Stomach (tissue), 9 donors: ENCODE measurements around the gene COL27A1. TPM values are rescaled to one million over a fixed set of nuclear protein-coding genes. Genes with fewer than 3 reads are reported as not detected.

Source experiments
- DNase-seq, 2 donors: peaks; one replicate each; pipeline versions ENCODE4 v3.0.0 to v3.0.0-alpha.2; 2013 to 2019
- H3K27ac ChIP-seq, 5 donors: fragments of 200-600 bp in 4 of 5; sonication (generic) in 4 of 5; one replicate each; pipeline ENCODE4 v1.5.1; 2013 to 2019; ENCODE audit warnings: mild to moderate bottlenecking in 1 of 5, moderate library complexity in 1 of 5
- H3K27me3 ChIP-seq, 3 donors: fragments of 200-600 bp; sonication (generic); one replicate each; pipeline ENCODE4 v1.5.1; 2017 to 2019; ENCODE audit warnings: mixed run types in 1 of 3
- H3K36me3 ChIP-seq, 4 donors: fragments of 200-600 bp; sonication (generic); 1 replicate in 3 of 4; 2 replicates in 1 of 4; pipeline ENCODE4 v1.5.1; 2016 to 2019
- H3K4me1 ChIP-seq, 4 donors: fragments of 200-600 bp; sonication (generic); one replicate each; pipeline ENCODE4 v1.5.1; 2016 to 2019
- H3K4me3 ChIP-seq, 4 donors: fragments of 200-600 bp; sonication (generic) in 3 of 4; one replicate each; pipeline ENCODE4 v1.5.1; 2016 to 2019; ENCODE audit warnings: mild to moderate bottlenecking in 1 of 4
- H3K9me3 ChIP-seq, 4 donors: fragments of 200-600 bp; sonication (generic); one replicate each; pipeline ENCODE4 v1.5.1; 2016 to 2019
- EP300 ChIP-seq: sonication (generic); formaldehyde crosslinking; IDR thresholded peaks from one replicate; pipeline ENCODE4 v1.6.1; 2017; ENCODE audit warnings: antibody characterized with exemption
- POLR2A ChIP-seq, 4 donors: fragments of 450-650 bp; IDR thresholded peaks; one replicate each; pipeline ENCODE4 v1.6.1; 2016; ENCODE audit warnings: antibody characterized with exemption in 4 of 4, control low read depth in 2 of 4, mild to moderate bottlenecking in 1 of 4, moderate library complexity in 1 of 4
- POLR2AphosphoS5 ChIP-seq, 3 donors: sonication (generic); formaldehyde crosslinking; IDR thresholded peaks; one replicate each; pipeline ENCODE4 v1.6.1; 2016; ENCODE audit warnings: antibody characterized with exemption in 3 of 3
- WGBS, 5 donors: extraction: QIAGEN DNeasy Blood & Tissue Kit in 3 of 5; methylation state at CpG; one replicate each; pipeline versions ENCODE4 v1.1.5 to v1.1.7; 2013 to 2018; 5-methylcytosine and 5-hydroxymethylcytosine counted together
- intact Hi-C: fragments of 100-400 bp; cut with DNase I; formaldehyde crosslinking; loops from one replicate; pipeline ENCODE4 v1.15.1; 2023; ENCODE audit warnings: low total_unique reads
- polyA plus RNA-seq, 3 donors: library from polyadenylated mRNA; stranded (reverse); fragments of 200-250 nt; gene quantifications; one replicate each; pipeline ENCODE4 v1.2.3, GENCODE V29; 2013
- total RNA-seq, 5 donors: library from RNA; depleted of rRNA; stranded (reverse); fragments of >200 nt; gene quantifications; one replicate each; pipeline versions ENCODE4 v1.1.0 to v1.2.3, GENCODE V29; 2014 to 2016
- TF ChIP-seq, protein P1 (sequence below), 7 experiments: fragments of 450-650 bp in 4 of 7; fragments of 200-600 bp in 3 of 7; sonication (generic) in 3 of 7; IDR thresholded peaks; one replicate each; pipeline ENCODE4 v1.5.1; 2016 to 2019; ENCODE audit warnings: antibody characterized with exemption in 7 of 7, control low read depth in 2 of 7, mild to moderate bottlenecking in 1 of 7
- donor health status: healthy with polysubstance abuse.
- donor health status: Bipolar disorder and iron deficiency.
- donor health status: healthy.

The COL27A1 gene
- total and polyA plus RNA-seq, 8 donors = 2.9 to 26.3 (median 8.2) TPM

DNA sequence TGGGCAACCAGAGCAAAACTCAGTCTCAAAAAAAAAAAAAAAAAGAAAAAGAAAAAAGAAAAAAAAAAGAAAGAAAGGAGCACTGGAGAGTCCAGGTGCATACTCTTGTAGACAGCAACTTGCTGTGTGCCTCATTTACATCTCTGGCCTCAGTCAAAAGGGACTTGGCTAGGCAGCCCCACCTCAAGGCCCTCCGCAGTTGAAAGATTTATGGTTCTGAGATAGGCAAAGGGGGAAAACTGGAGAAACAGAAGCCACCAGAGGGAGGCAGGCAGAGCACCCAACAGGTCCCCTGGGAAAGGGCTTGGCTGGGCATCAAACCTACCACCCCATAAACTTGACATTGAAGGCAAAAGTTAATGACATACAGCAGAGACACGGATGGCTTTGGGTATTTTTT is 180.4 kb downstream of the COL27A1 start:
- DNase-seq = no peak
- 58 to 86% (median 81%) methylated on average over 2 of the region's 2 CpGs for WGBS, 5 donors
- TF ChIP-seq, protein P1, sequence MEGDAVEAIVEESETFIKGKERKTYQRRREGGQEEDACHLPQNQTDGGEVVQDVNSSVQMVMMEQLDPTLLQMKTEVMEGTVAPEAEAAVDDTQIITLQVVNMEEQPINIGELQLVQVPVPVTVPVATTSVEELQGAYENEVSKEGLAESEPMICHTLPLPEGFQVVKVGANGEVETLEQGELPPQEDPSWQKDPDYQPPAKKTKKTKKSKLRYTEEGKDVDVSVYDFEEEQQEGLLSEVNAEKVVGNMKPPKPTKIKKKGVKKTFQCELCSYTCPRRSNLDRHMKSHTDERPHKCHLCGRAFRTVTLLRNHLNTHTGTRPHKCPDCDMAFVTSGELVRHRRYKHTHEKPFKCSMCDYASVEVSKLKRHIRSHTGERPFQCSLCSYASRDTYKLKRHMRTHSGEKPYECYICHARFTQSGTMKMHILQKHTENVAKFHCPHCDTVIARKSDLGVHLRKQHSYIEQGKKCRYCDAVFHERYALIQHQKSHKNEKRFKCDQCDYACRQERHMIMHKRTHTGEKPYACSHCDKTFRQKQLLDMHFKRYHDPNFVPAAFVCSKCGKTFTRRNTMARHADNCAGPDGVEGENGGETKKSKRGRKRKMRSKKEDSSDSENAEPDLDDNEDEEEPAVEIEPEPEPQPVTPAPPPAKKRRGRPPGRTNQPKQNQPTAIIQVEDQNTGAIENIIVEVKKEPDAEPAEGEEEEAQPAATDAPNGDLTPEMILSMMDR (IDR thresholded peaks at IDR 0.05) = no peak
- TF ChIP-seq POLR2AphosphoS5 (IDR thresholded peaks at IDR 0.05) (no peak), POLR2A (IDR thresholded peaks at IDR 0.05) (no peak), EP300 (no peak)
- peaks cover 0 to 13% (median 6%) of the 10 kb centered on the region in 4 donors for H3K4me1 ChIP-seq
- intact Hi-C loops = no loop called here
- no peak overlapping the region for H3K4me3 ChIP-seq
- H3K27ac ChIP-seq = no peak overlapping the region
- no peaks in the 10 kb centered on the region for H3K27me3 ChIP-seq
- H3K9me3 ChIP-seq = no peaks in the 10 kb centered on the region
- peaks cover 43 to 65% (median 65%) of the 10 kb centered on the region in 4 donors for H3K36me3 ChIP-seq

DNA sequence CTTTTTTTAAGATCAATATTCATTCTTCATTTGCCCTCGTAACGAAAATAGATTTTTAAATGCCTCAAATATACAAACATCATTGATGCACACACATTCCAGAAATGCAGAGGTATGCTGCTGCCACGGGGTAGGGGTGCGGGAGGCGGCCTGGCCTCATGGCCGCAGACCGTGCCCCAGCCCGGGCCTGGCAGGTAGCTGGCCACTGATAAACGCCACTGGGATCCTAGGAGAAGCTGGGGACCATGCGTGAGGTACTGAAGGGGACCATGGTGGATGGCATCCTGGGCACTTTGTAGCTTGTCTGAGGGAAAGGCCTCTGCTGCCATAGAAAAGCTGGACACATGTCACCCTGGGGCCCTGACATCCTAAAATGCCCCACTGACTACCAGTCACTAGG is 180.8 kb downstream of the COL27A1 start:
- intact Hi-C loops = no loop called here

DNA sequence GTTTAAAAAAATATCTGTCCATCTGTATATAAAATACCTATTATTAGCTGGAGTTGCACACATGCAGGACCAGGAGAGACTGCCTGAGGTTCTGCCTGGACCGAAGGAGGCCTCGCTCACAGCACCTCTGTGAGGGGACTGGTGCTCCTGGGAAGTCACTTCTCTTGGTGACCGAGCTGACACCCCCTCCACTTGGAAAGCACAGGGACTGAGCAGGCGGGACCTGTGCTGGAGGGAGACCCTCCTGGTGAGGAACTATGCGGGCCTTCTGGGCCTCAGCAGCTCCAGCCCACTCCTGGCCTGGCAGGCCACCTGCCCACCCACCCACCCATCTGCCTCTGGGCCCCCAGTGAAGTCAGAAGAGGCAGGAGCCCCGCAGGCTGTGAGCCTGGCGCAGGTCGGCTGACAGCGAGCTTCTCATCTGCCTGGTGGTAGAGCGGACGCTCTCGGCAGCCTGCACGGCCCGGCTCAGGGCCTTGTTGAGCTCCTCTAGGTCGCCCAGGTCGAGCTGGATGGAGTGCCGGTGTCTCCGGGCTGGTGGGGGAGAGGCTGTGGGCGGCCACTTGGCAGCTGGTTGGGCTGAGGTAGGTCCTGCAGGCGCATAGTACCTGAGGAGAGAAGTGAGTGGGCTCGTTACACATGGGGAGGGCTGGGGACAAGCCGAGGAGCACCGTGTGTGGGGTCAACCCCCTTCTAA is 181.5 kb downstream of the COL27A1 start:
- H3K27ac ChIP-seq = no peak overlapping the region
- no peak for TF ChIP-seq POLR2AphosphoS5 (IDR thresholded peaks at IDR 0.05)
- no peak for TF ChIP-seq EP300
- TF ChIP-seq, protein P1 (IDR thresholded peaks at IDR 0.05) = no peak
- TF ChIP-seq POLR2A (IDR thresholded peaks at IDR 0.05) = no peak
- no peaks in the 10 kb centered on the region for H3K27me3 ChIP-seq
- 91 to 95% (median 94%) methylated on average over 23 of the region's 23 CpGs for WGBS, 5 donors
- no peaks in the 10 kb centered on the region for H3K9me3 ChIP-seq
- DNase-seq = no peak
- intact Hi-C loops = no loop called here
- H3K4me1 ChIP-seq = peaks cover 0 to 13% (median 0%) of the 10 kb centered on the region in 4 donors
- peaks cover 52 to 76% (median 76%) of the 10 kb centered on the region in 4 donors for H3K36me3 ChIP-seq
- no peak overlapping the region for H3K4me3 ChIP-seq

More for the DNA sequence above, 180.8 kb downstream of the COL27A1 start:
- no peak overlapping the region for H3K27ac ChIP-seq
- no peak for DNase-seq
- no peak overlapping the region for H3K4me3 ChIP-seq
- H3K36me3 ChIP-seq = peaks cover 47 to 69% (median 69%) of the 10 kb centered on the region in 4 donors
- TF ChIP-seq POLR2A (IDR thresholded peaks at IDR 0.05) = no peak
- TF ChIP-seq, protein P1 (IDR thresholded peaks at IDR 0.05) = no peak
- no peaks in the 10 kb centered on the region for H3K27me3 ChIP-seq
- 76 to 85% (median 82%) methylated on average over 10 of the region's 10 CpGs for WGBS, 5 donors
- H3K9me3 ChIP-seq = no peaks in the 10 kb centered on the region
- peaks cover 0 to 13% (median 1%) of the 10 kb centered on the region in 4 donors for H3K4me1 ChIP-seq

DNA sequence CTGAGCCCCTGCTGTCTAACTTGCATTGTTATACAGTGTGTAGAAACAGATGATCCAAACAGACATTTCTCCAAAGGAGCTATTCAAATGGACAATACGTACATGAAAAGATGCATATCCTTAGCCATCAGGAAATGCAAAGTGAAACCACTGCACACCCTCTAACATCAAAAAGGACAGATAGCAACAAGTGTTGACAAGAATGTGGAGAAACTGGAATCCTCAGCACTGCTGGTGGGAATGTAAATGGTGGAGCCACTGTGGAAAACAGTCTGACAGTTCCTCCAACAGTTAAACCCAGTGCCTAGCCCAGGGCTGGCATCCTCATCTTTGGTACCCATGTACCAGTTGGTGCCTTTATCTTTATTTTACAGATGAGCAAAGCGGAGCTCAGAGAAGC is 182.8 kb downstream of the COL27A1 start:
- intact Hi-C loops = no loop called here
- WGBS, 5 donors = 91 to 100% (median 94%) methylated on average over 2 of the region's 2 CpGs
- H3K36me3 ChIP-seq = peaks cover 66 to 90% (median 89%) of the 10 kb centered on the region in 4 donors

More for the DNA sequence above, 182.8 kb downstream of the COL27A1 start:
- no peak for DNase-seq
- H3K4me1 ChIP-seq = peaks cover 0 to 13% (median 0%) of the 10 kb centered on the region in 4 donors
- no peak overlapping the region for H3K27ac ChIP-seq
- TF ChIP-seq POLR2AphosphoS5 (IDR thresholded peaks at IDR 0.05) (no peak), POLR2A (IDR thresholded peaks at IDR 0.05) (no peak), EP300 (no peak)
- TF ChIP-seq, protein P1 (IDR thresholded peaks at IDR 0.05) = no peak
- no peaks in the 10 kb centered on the region for H3K27me3 ChIP-seq
- H3K4me3 ChIP-seq = no peak overlapping the region
- H3K9me3 ChIP-seq = no peaks in the 10 kb centered on the region
